Ovary (tissue), 10 donors: Measurements from ENCODE around the gene PABPC3. TPM values are rescaled to one million over a fixed set of nuclear protein-coding genes. Genes with fewer than 3 reads are reported as not detected.

Experiments used
- DNase-seq, 5 donors: peaks; one replicate each; pipeline ENCODE4 v3.0.0-alpha.2; 2019 to 2020
- H3K27ac ChIP-seq, 2 donors: fragments of 200-600 bp; one replicate each; pipeline versions ENCODE4 v1.5.1 to v1.8.0; 2019 to 2022
- H3K27me3 ChIP-seq: fragments of 200-600 bp; one replicate; pipeline ENCODE4 v1.8.0; 2022
- H3K36me3 ChIP-seq: fragments of 200-600 bp; sonication (generic); one replicate; pipeline ENCODE4 v1.5.1; 2019
- H3K4me1 ChIP-seq: one replicate; pipeline ENCODE4 v1.8.1; 2013; ENCODE audit warnings: mild to moderate bottlenecking, moderate library complexity; ENCODE audit not compliant: insufficient read depth
- H3K4me3 ChIP-seq: fragments of 200-600 bp; sonication (generic); one replicate; pipeline ENCODE4 v1.5.1; 2017
- H3K9me3 ChIP-seq, 2 donors: fragments of 200-600 bp in 1 of 2; sonication (generic) in 1 of 2; one replicate each; pipeline versions ENCODE4 v1.5.1 to v1.8.1; 2013 to 2019; ENCODE audit warnings: mild to moderate bottlenecking in 1 of 2, moderate library complexity in 1 of 2
- EP300 ChIP-seq: sonication (generic); formaldehyde crosslinking; IDR thresholded peaks from one replicate; pipeline ENCODE4 v1.6.1; 2017; ENCODE audit warnings: antibody characterized with exemption
- POLR2A ChIP-seq: fragments of 450-650 bp; IDR thresholded peaks from one replicate; pipeline ENCODE4 v1.6.1; 2017; ENCODE audit warnings: antibody characterized with exemption, mild to moderate bottlenecking, moderate library complexity
- WGBS, 3 donors: extraction: QIAGEN DNeasy Blood & Tissue Kit in 1 of 3; methylation state at CpG; one replicate each; pipeline versions ENCODE4 v1.1.5 to v1.1.7; 2013 to 2017; 5-methylcytosine and 5-hydroxymethylcytosine counted together
- intact Hi-C, 4 donors: fragments of 100-400 bp; cut with DNase I; formaldehyde crosslinking; loops; one replicate each; pipeline versions ENCODE4 v1.11.0 to v1.15.1; 2022 to 2023
- long read RNA-seq, 3 donors: library from polyadenylated mRNA in 2 of 3; unstranded in 2 of 3; transcript quantifications; one replicate each; pipeline ENCODE4 v2.0.0 and lab custom pipeline, GENCODE V29; 2021 to 2026
- polyA plus RNA-seq, 2 donors: library from polyadenylated mRNA; stranded (reverse); fragments of 200-250 nt in 1 of 2; fragments of 350-450 nt in 1 of 2; fragmentation: Illumina TruSeq in 1 of 2; extraction: RNeasy Lipid Tissue Mini Kit (QIAGEN cat#74804) in 1 of 2; gene quantifications; one replicate each; pipeline ENCODE4 v1.2.3, GENCODE V29; 2013 to 2014
- total RNA-seq, 7 donors: library from RNA; depleted of rRNA in 2 of 7; stranded (reverse); fragments of >200 nt in 2 of 7; fragmentation: NEBNext Ultra II Directional in 3 of 7; extraction: Animal tissue kit (Norgen Biotek cat#: 25700) in 3 of 7; gene quantifications; one replicate each; pipeline versions ENCODE4 v1.1.0 to v1.2.4, GENCODE V29; 2016 to 2023
- TF ChIP-seq, protein P1 (sequence below), 3 donors: fragments of 450-650 bp in 2 of 3; fragments of 200-600 bp in 1 of 3; IDR thresholded peaks; one replicate each; pipeline versions ENCODE4 v1.5.1 to v1.8.0; 2016 to 2022; ENCODE audit warnings: antibody characterized with exemption in 3 of 3, mild to moderate bottlenecking in 1 of 3
- donor health status: DM: no; HTN: no; CAD: no; lungs with moderate emphysema.
- donor health status: DM: no; HTN: no; CAD: no.
- donor health status: Bipolar disorder and iron deficiency.
- donor health status: DM: yes; HTN: yes; CAD: no.
- donor health status: DM: no; HTN: no; CAD: no.
- donor health status: DM: yes; HTN: yes; CAD: no.

The PABPC3 gene
- total RNA-seq: under 1 TPM in 5 of 7 donors, not detected in 2; 0.12 to 0.43 (median 0.30) TPM
- under 1 TPM; 0.08 to 0.78 TPM for polyA plus RNA-seq
- long read RNA-seq, donor 1: 0 reads
- long read RNA-seq, donor 2, partial matches to known transcripts: 0 of 3 reads
- long read RNA-seq, donor 2, other reads (novel, unspliced or antisense): 0 of 3 reads
- long read RNA-seq, donor 3: 0 reads

GRCh38 chr13:25095851-25096453 is at the start of gene PABPC3:
Gene PABPC3, plus strand, starts transcription at chr13:25096136. Its CDS starts 63 bp downstream, at chr13:25096199.
- DNase-seq: no peak
- 24 to 28% (median 26%) methylated on average over 50 of the region's 50 CpGs for WGBS, 3 donors
- no peak within 1 kb of the TSS for H3K4me3 ChIP-seq

DNA sequence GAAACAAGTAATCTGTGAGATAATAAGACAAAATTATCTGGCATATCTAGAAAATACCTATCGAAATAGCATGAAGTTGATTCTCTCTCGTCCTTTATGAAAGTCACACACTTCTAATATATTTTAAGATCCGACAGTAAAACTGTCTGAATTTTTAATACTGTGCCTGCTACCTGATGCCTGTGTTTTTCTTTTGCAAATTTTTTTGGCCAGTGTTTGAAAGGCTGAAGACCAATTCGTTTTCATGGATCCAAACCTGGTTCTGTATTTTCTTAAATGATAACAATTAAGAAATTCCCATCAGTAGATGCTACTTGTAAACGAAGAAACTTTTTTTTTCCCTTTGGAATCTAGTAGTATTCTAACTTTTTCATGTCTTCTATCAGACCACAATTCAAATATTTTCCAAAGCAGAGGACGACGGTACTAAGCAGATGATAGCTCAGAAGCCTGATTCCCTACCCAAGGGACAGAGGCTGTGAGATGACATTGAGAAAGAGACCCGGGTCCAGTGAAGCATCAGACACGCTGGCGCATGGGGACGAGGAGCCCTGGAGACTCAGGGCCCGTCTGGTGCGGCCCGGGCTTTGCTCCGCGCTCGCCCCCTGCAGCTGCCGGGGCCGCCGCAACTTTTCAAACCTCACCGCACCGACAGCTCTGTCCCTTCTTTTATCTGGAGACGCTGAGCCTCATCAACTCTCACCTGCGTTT is 49.5 kb upstream of the PABPC3 start:
- intact Hi-C loops: no loop called here
- no peaks in the 10 kb centered on the region for H3K9me3 ChIP-seq
- WGBS, 3 donors: 13 to 15% (median 14%) methylated on average over 24 of the region's 24 CpGs

More at GRCh38 chr13:25095851-25096453, at the start of gene PABPC3:
- Histone ChIP-seq H3K9me3 (no peaks in the 10 kb centered on the region), H3K27me3 (no peaks in the 10 kb centered on the region), H3K4me1 (no peaks in the 10 kb centered on the region), H3K36me3 (no peaks in the 10 kb centered on the region), H3K27ac (no peak within 1 kb of the TSS)
- intact Hi-C loops: no loop called here
- TF ChIP-seq POLR2A (no peak), EP300 (no peak)
- TF ChIP-seq, protein P1, sequence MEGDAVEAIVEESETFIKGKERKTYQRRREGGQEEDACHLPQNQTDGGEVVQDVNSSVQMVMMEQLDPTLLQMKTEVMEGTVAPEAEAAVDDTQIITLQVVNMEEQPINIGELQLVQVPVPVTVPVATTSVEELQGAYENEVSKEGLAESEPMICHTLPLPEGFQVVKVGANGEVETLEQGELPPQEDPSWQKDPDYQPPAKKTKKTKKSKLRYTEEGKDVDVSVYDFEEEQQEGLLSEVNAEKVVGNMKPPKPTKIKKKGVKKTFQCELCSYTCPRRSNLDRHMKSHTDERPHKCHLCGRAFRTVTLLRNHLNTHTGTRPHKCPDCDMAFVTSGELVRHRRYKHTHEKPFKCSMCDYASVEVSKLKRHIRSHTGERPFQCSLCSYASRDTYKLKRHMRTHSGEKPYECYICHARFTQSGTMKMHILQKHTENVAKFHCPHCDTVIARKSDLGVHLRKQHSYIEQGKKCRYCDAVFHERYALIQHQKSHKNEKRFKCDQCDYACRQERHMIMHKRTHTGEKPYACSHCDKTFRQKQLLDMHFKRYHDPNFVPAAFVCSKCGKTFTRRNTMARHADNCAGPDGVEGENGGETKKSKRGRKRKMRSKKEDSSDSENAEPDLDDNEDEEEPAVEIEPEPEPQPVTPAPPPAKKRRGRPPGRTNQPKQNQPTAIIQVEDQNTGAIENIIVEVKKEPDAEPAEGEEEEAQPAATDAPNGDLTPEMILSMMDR (IDR thresholded peaks at IDR 0.05): no peak

DNA sequence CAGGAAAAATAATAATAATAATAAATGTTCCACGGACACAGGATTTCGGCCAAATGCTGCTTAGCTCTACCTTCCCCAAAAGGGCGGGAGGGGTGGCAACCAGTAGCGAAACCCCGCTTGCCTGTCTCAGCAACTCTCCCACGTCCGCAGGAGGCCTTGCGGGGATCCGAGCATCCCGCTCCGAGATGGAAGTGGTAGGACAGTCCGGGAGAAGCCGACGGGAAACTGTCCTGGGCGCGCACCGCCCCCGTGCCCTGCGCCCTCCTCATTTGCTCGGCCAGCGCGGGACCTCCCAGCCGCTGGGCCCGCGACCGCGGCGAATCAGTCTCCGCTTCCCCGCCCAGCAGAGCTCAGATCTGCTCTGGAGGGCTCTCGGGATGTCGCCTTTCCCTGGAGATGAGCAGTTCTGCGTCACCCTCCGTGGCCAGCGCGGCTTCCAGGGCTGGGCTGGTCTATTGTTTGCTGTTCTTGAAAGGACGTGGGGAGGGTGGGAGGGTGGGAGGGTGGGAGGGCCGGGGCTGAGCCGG is 48.9 kb upstream of the PABPC3 start:
- Histone ChIP-seq H3K36me3 (no peaks in the 10 kb centered on the region), H3K4me3 (no peak overlapping the region), H3K9me3 (no peaks in the 10 kb centered on the region), H3K4me1 (peaks cover 3% of the 10 kb centered on the region), H3K27ac (no peak overlapping the region), H3K27me3 (no peaks in the 10 kb centered on the region)
- TF ChIP-seq EP300 (no peak), POLR2A (no peak)
- TF ChIP-seq, protein P1 (IDR thresholded peaks at IDR 0.05): no peak
- intact Hi-C loops: no loop called here
- no peak for DNase-seq
- WGBS, 3 donors: 0 to 1% (median 0%) methylated on average over 34 to 39 of the region's 39 CpGs

More for the DNA sequence above, 49.5 kb upstream of the PABPC3 start:
- H3K4me3 ChIP-seq: no peak overlapping the region
- H3K36me3 ChIP-seq: no peaks in the 10 kb centered on the region
- no peak for DNase-seq
- no peak overlapping the region for H3K27ac ChIP-seq
- no peaks in the 10 kb centered on the region for H3K27me3 ChIP-seq
- TF ChIP-seq POLR2A (no peak), EP300 (no peak)
- TF ChIP-seq, protein P1 (IDR thresholded peaks at IDR 0.05): no peak
- H3K4me1 ChIP-seq: peaks cover 3% of the 10 kb centered on the region

GRCh38 chr13:25051065-25051464 is 44.9 kb upstream of the PABPC3 start:
- TF ChIP-seq POLR2A (no peak), EP300 (no peak)
- TF ChIP-seq, protein P1 (IDR thresholded peaks at IDR 0.05): no peak
- H3K36me3 ChIP-seq: no peaks in the 10 kb centered on the region
- H3K27ac ChIP-seq: no peak overlapping the region
- H3K27me3 ChIP-seq: no peaks in the 10 kb centered on the region
- H3K4me3 ChIP-seq: no peak overlapping the region
- no peaks in the 10 kb centered on the region for H3K9me3 ChIP-seq
- 45 to 71% (median 50%) methylated on average over 1 of the region's 1 CpG for WGBS, 3 donors
- H3K4me1 ChIP-seq: peaks cover 3% of the 10 kb centered on the region
- no peak for DNase-seq
- intact Hi-C loops: no loop called here
